Measurements from ENCODE around the gene BACE1-AS.

Gene BACE1-AS

GRCh38 chr11:117296881-117297280 is 5.7 kb downstream of the BACE1-AS start:
- no peak for TF ChIP-seq POLR2AphosphoS5 (IDR thresholded peaks at IDR 0.05; ENCODE audit: low read depth, low read length)
- TF ChIP-seq TAF1 (IDR thresholded peaks at IDR 0.05; ENCODE audit: borderline replicate concordance, insufficient read depth, low read length), result no peak
- no peak for TF ChIP-seq REST (IDR thresholded peaks at IDR 0.05; ENCODE audit: insufficient read depth in 1 of 2, low read depth in 2 of 2, low read length in 2 of 2)
- no peak for TF ChIP-seq FOXP2 (optimal IDR thresholded peaks at IDR 0.05; ENCODE audit: borderline replicate concordance, extremely low read depth, extremely low read length, insufficient read depth)
- no peak for TF ChIP-seq SIN3A (IDR thresholded peaks at IDR 0.05; ENCODE audit: borderline replicate concordance, insufficient read depth, low read length)

DNA sequence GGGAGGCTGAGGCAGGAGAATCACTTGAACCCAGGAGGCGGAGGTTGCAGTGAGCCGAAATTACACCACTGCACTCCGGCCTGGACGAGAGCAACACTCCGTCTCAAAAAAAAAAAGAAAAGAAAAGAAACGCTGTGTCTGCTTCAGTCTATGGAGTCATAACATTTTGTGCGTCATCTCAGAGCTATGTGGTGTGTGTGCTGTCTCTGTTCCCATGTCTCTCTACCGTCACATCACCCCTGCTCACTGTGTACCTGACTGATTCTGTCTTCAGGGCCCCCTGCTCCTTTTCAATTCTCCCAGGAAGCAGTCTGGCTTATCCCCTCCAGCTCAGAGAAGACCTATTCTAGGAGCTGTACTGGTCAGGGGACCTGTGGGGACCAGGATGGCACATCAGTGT is 7.0 kb downstream of the BACE1-AS start:
- TF ChIP-seq FOXP2 (optimal IDR thresholded peaks at IDR 0.05; ENCODE audit: borderline replicate concordance, extremely low read depth, extremely low read length, insufficient read depth) (no peak), REST (IDR thresholded peaks at IDR 0.05; ENCODE audit: insufficient read depth in 1 of 2, low read depth in 2 of 2, low read length in 2 of 2) (no peak), TAF1 (IDR thresholded peaks at IDR 0.05; ENCODE audit: borderline replicate concordance, insufficient read depth, low read length) (no peak), POLR2AphosphoS5 (IDR thresholded peaks at IDR 0.05; ENCODE audit: low read depth, low read length) (no peak), SIN3A (IDR thresholded peaks at IDR 0.05; ENCODE audit: borderline replicate concordance, insufficient read depth, low read length) (no peak)

DNA sequence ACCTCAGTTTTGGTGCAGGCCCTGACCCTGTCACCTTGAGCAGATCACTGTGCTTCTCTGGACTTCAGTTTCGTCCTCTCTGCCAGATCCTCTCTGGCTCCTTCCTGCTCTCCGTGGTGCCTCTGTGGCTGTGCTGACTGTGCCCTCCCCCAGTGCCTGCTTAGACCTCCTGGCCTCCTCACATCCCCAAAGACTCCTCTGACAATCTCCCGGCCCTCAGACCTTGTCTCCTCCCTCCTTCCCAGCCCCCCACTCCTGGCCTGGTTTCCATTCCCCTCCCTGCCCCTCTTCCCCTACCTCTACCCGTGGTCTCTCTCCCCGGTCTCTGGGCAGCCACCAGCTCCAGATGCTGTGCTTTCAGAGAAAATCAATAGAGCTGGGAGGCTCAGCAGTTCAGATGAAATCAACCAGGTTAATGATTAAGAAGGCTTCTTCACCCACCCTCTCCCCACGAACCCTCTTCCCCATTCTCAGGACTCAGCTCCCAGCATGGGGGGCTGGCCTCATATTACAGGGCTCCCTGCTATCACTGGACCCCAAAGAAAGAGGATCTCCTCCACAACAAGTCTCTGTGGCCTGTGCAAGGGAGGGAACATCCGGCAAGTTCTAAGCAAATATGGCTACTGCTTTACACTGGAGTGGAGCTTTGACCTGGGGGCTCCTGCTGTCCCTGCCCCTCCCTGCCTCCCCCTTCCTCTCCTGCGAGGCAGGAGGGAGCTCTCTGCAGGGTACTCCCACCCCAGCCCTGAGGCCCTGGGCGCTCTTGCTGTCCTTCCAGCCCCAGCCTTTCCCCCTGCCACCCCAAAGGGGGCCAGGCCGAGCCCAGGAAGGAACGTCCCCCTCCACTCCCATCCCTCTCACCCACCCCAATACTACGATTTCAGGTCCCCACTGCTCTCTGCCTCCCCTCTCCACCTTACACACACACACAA is 8.5 kb downstream of the BACE1-AS start:
- TF ChIP-seq TAF1 (IDR thresholded peaks at IDR 0.05; ENCODE audit: borderline replicate concordance, insufficient read depth, low read length), result no peak
- no peak for TF ChIP-seq POLR2AphosphoS5 (IDR thresholded peaks at IDR 0.05; ENCODE audit: low read depth, low read length)
- no peak for TF ChIP-seq FOXP2 (optimal IDR thresholded peaks at IDR 0.05; ENCODE audit: borderline replicate concordance, extremely low read depth, extremely low read length, insufficient read depth)
- TF ChIP-seq SIN3A (IDR thresholded peaks at IDR 0.05; ENCODE audit: borderline replicate concordance, insufficient read depth, low read length), result no peak
- no peak for TF ChIP-seq REST (IDR thresholded peaks at IDR 0.05; ENCODE audit: insufficient read depth in 1 of 2, low read depth in 2 of 2, low read length in 2 of 2)

GRCh38 chr11:117300283-117300663 is 9.1 kb downstream of the BACE1-AS start:
- TF ChIP-seq TAF1 (IDR thresholded peaks at IDR 0.05; ENCODE audit: borderline replicate concordance, insufficient read depth, low read length) (no peak), POLR2AphosphoS5 (IDR thresholded peaks at IDR 0.05; ENCODE audit: low read depth, low read length) (no peak)

- TF ChIP-seq SIN3A (IDR thresholded peaks at IDR 0.05; ENCODE audit: borderline replicate concordance, insufficient read depth, low read length), result no peak
- no peak for TF ChIP-seq REST (IDR thresholded peaks at IDR 0.05; ENCODE audit: insufficient read depth in 1 of 2, low read depth in 2 of 2, low read length in 2 of 2)
- no peak for TF ChIP-seq TAF1 (IDR thresholded peaks at IDR 0.05; ENCODE audit: borderline replicate concordance, insufficient read depth, low read length)
- TF ChIP-seq FOXP2 (optimal IDR thresholded peaks at IDR 0.05; ENCODE audit: borderline replicate concordance, extremely low read depth, extremely low read length, insufficient read depth), result no peak
- TF ChIP-seq POLR2AphosphoS5 (IDR thresholded peaks at IDR 0.05; ENCODE audit: low read depth, low read length), result no peak
Measured at GRCh38 chr11:117300773-117301172, 9.6 kb downstream of the BACE1-AS start.

Measured in PFSK-1 (cell line).